Neural cell (in vitro differentiated cells): ENCODE measurements around the gene RETREG1. TPM values are rescaled to one million over a fixed set of nuclear protein-coding genes. Genes with fewer than 3 reads are reported as not detected.

Experiments
- H2AFZ ChIP-seq: fragments of 200-600, 300-800 bp; sonication (generic), shearing (Covaris generic); 2 replicates; pipeline ENCODE4 v1.6.0; 2014; ENCODE audit warnings: low read depth, mild to moderate bottlenecking, antibody characterized with exemption, low read length, moderate library complexity
- H3F3A ChIP-seq: fragments of 200-600 bp; shearing (Covaris generic); 2 replicates; pipeline ENCODE4 v1.6.1; 2016; ENCODE audit warnings: mild to moderate bottlenecking, moderate library complexity, mixed read lengths, antibody characterized with exemption, low read length; ENCODE audit not compliant: insufficient read depth, poor library complexity, severe bottlenecking
- H3K27ac ChIP-seq: fragments of 200-600, 300-800 bp; sonication (generic), shearing (Covaris generic); 2 replicates; pipeline ENCODE4 v1.5.1; 2014; ENCODE audit warnings: mild to moderate bottlenecking, low read length, moderate library complexity
- H3K27me3 ChIP-seq: fragments of 300-800, 200-600 bp; sonication (generic), shearing (Covaris generic); 2 replicates; pipeline ENCODE4 v1.6.0; 2014; ENCODE audit warnings: mild to moderate bottlenecking, low read depth, low read length, moderate library complexity; ENCODE audit not compliant: insufficient read depth
- H3K36me3 ChIP-seq: fragments of 300-800, 200-600 bp; sonication (generic), shearing (Covaris generic); 2 replicates; pipeline ENCODE4 v1.5.1; 2014; ENCODE audit warnings: mild to moderate bottlenecking, antibody characterized with exemption, low read length, moderate library complexity; ENCODE audit not compliant: insufficient read depth
- H3K4me2 ChIP-seq: fragments of 300-800, 200-600 bp; sonication (generic), shearing (Covaris generic); 2 replicates; pipeline ENCODE4 v1.6.0; 2014; ENCODE audit warnings: mild to moderate bottlenecking, low read length
- H3K4me3 ChIP-seq: fragments of 300-800, 200-600 bp; sonication (generic), shearing (Covaris generic); 2 replicates; pipeline ENCODE4 v1.5.1; 2014; ENCODE audit warnings: mild to moderate bottlenecking, low read length, moderate library complexity
- H3K79me2 ChIP-seq: fragments of 200-600 bp; shearing (Covaris generic); replicated peaks from 2 replicates; pipeline ENCODE4 v1.6.0; 2014; ENCODE audit warnings: mild to moderate bottlenecking, low read length, moderate library complexity; ENCODE audit not compliant: insufficient read depth
- H3K9ac ChIP-seq: fragments of 300-800, 200-600 bp; sonication (generic), shearing (Covaris generic); 2 replicates; pipeline ENCODE4 v1.6.1; 2016; ENCODE audit warnings: mild to moderate bottlenecking, low read length, mixed read lengths
- H3K9me2 ChIP-seq: fragments of 200-600 bp; shearing (Covaris generic); 2 replicates; pipeline ENCODE4 v1.6.1; 2016; ENCODE audit warnings: mild to moderate bottlenecking, low read length, mixed read lengths; ENCODE audit not compliant: insufficient read depth
- H3K9me3 ChIP-seq: fragments of 200-600, 300-800 bp; sonication (generic), shearing (Covaris generic); 2 replicates; pipeline ENCODE4 v1.6.1; 2016; ENCODE audit warnings: mild to moderate bottlenecking, mixed run types, low read length, moderate library complexity, mixed read lengths
- H4K20me1 ChIP-seq: fragments of 200-600 bp; shearing (Covaris generic); 2 replicates; pipeline ENCODE4 v1.6.1; 2016; ENCODE audit warnings: mild to moderate bottlenecking, mixed run types; ENCODE audit not compliant: insufficient read depth
- CTCF ChIP-seq: fragments of 450-650 bp; IDR thresholded peaks from 2 replicates; pipeline ENCODE4 v1.5.1; 2014; ENCODE audit warnings: antibody characterized with exemption, mild to moderate bottlenecking, moderate library complexity; ENCODE audit not compliant: poor library complexity, severe bottlenecking
- EP300 ChIP-seq: fragments of 450-650 bp; conservative IDR thresholded peaks from 2 replicates; pipeline ENCODE4 v1.6.1; 2014; ENCODE audit warnings: antibody characterized with exemption, mild to moderate bottlenecking, moderate library complexity; ENCODE audit not compliant: poor library complexity, severe bottlenecking
- EZH2 ChIP-seq: fragments of 200-600, 300-800 bp; shearing (Covaris generic), sonication (generic); IDR thresholded peaks from 2 replicates; pipeline ENCODE4 v1.6.1; 2014; ENCODE audit warnings: antibody characterized with exemption, low read length, borderline replicate concordance, mild to moderate bottlenecking; ENCODE audit not compliant: insufficient read depth, poor library complexity, severe bottlenecking
- MXI1 ChIP-seq: fragments of 450-650 bp; conservative IDR thresholded peaks from 2 replicates; pipeline ENCODE4 v1.6.1; 2014; ENCODE audit warnings: antibody characterized with exemption, mild to moderate bottlenecking; ENCODE audit not compliant: poor library complexity, severe bottlenecking
- POLR2AphosphoS5 ChIP-seq: IDR thresholded peaks from 2 replicates; pipeline ENCODE4 v1.6.1; 2012
- RAD21 ChIP-seq: fragments of 450-650 bp; conservative IDR thresholded peaks from 2 replicates; pipeline ENCODE4 v1.6.1; 2014; ENCODE audit warnings: antibody characterized with exemption, mild to moderate bottlenecking, moderate library complexity
- REST ChIP-seq: IDR thresholded peaks from 2 replicates; pipeline ENCODE4 v1.6.1; 2012; ENCODE audit warnings: borderline replicate concordance
- SMC3 ChIP-seq: fragments of 450-650 bp; conservative IDR thresholded peaks from 2 replicates; pipeline ENCODE4 v1.6.1; 2014; ENCODE audit warnings: antibody characterized with exemption, mild to moderate bottlenecking, moderate library complexity; ENCODE audit not compliant: poor library complexity
- TAF1 ChIP-seq: IDR thresholded peaks from 2 replicates; pipeline ENCODE4 v1.6.1; 2012; ENCODE audit warnings: low read depth
- polyA plus RNA-seq: library from polyadenylated mRNA; depleted of rRNA; stranded (reverse); fragments of >200 nt; gene quantifications from 2 replicates; pipeline ENCODE4 v1.2.3, GENCODE V29; 2014

The RETREG1 gene
- polyA plus RNA-seq, 1 donor from 2014 or later: 25.4 TPM

GRCh38 chr5:16490911-16491310 is 125.9 kb downstream of the RETREG1 start:
- no peaks in the 10 kb centered on the region for H3K9me3 ChIP-seq
- no peaks in the 10 kb centered on the region for H3K27me3 ChIP-seq
- no peak overlapping the region for H2AFZ ChIP-seq
- H3F3A ChIP-seq: no peaks in the 10 kb centered on the region
- TF ChIP-seq EP300 (no peak), SMC3 (no peak), POLR2AphosphoS5 (no peak), TAF1 (no peak), RAD21 (no peak), EZH2 (no peak), REST (no peak), MXI1 (no peak), CTCF (no peak)
- no peak overlapping the region for H3K4me3 ChIP-seq
- no peaks in the 10 kb centered on the region for H4K20me1 ChIP-seq
- H3K4me2 ChIP-seq: no peak overlapping the region
- no peaks in the 10 kb centered on the region for H3K36me3 ChIP-seq
- H3K9me2 ChIP-seq: no peaks in the 10 kb centered on the region
- no peak overlapping the region for H3K9ac ChIP-seq
- no peak overlapping the region for H3K27ac ChIP-seq
- no peaks in the 10 kb centered on the region for H3K79me2 ChIP-seq

GRCh38 chr5:16489322-16489791 is 127.4 kb downstream of the RETREG1 start:
- Histone ChIP-seq H4K20me1 (no peaks in the 10 kb centered on the region), H3K9me3 (no peaks in the 10 kb centered on the region), H3K9ac (peak overlapping the region; percentile 13), H3F3A (no peaks in the 10 kb centered on the region), H3K9me2 (no peaks in the 10 kb centered on the region), H3K27me3 (no peaks in the 10 kb centered on the region), H3K4me3 (no peak overlapping the region), H2AFZ (no peak overlapping the region), H3K27ac (no peak overlapping the region), H3K4me2 (no peak overlapping the region), H3K79me2 (no peaks in the 10 kb centered on the region), H3K36me3 (no peaks in the 10 kb centered on the region)
- no peak for TF ChIP-seq EP300
- TF ChIP-seq RAD21: peak; percentile 91
- no peak for TF ChIP-seq POLR2AphosphoS5
- no peak for TF ChIP-seq EZH2
- TF ChIP-seq SMC3: peak; percentile 85
- TF ChIP-seq REST: no peak
- peak; percentile 86 for TF ChIP-seq CTCF
- no peak for TF ChIP-seq TAF1
- peak; percentile 53 for TF ChIP-seq MXI1
